HG02759 (cell line): Measurements from ENCODE around the gene TMEM62.

Experiments
- ATAC-seq: cut with Tn5 transposase; IDR thresholded peaks from one replicate; pipeline ENCODE4 v1.9.1; 2021; ENCODE audit warnings: mild to moderate bottlenecking, moderate library complexity; ENCODE audit not compliant: unreplicated experiment

TMEM62 gene

GRCh38 chr15:43133430-43134156 lies at the start of gene TMEM62:
Gene TMEM62, plus strand, starts transcription at chr15:43133586. Its CDS starts 217 bp downstream, at chr15:43133803.
- ATAC-seq, result peak; percentile 95

- ATAC-seq, result no peak
Observed at GRCh38 chr15:43085921-43086320, 47.5 kb upstream of the TMEM62 start.

- ATAC-seq, result no peak
Observed at GRCh38 chr15:43086551-43086950, 46.8 kb upstream of the TMEM62 start.

DNA sequence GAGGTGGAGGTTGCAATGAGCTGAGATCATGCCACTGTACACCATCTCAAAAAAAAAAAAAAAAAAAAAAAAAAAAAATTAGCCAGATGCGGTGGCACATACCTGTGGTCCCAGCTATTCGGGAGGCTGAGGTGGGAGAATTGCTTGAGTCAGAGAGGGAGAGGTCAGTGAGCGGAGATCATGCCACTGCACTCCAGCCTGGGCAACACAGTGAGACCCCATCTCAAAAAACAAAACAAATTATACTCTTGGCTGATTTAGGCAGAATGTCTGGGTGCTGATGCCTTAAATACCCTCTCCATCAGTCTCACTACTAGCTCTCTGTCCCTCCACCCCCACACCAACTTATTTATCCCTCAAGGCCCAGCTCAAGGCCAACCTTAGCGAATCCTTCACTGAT lies 41.5 kb upstream of the TMEM62 start:
- ATAC-seq, result no peak

DNA sequence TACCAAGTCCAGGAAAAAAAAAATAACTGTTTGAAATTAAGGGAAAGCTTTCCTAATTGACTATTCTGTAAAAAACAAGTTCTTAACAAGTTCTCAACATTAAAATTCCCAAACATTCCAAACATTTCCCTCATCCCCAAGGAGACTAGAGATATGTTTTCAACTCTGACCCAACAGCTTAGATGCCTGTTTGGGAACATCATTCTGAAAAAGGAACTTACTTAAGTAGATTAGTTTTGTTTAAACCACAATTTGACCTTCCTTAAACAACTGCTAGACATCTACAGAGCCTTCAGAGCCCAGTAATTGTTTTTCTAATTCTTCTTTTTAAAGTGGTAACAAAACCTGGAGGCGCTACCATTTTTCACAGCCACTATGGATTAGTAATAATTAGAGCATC lies 40.4 kb upstream of the TMEM62 start:
- ATAC-seq, result no peak

GRCh38 chr15:43094416-43095030 lies 38.9 kb upstream of the TMEM62 start:
- no peak for ATAC-seq

- no peak for ATAC-seq
Observed at GRCh38 chr15:43095243-43095642, 38.1 kb upstream of the TMEM62 start.

- ATAC-seq, result no peak
Observed at GRCh38 chr15:43095708-43096347, 37.6 kb upstream of the TMEM62 start.

GRCh38 chr15:43096411-43096810 lies 37.0 kb upstream of the TMEM62 start:
- no peak for ATAC-seq

DNA sequence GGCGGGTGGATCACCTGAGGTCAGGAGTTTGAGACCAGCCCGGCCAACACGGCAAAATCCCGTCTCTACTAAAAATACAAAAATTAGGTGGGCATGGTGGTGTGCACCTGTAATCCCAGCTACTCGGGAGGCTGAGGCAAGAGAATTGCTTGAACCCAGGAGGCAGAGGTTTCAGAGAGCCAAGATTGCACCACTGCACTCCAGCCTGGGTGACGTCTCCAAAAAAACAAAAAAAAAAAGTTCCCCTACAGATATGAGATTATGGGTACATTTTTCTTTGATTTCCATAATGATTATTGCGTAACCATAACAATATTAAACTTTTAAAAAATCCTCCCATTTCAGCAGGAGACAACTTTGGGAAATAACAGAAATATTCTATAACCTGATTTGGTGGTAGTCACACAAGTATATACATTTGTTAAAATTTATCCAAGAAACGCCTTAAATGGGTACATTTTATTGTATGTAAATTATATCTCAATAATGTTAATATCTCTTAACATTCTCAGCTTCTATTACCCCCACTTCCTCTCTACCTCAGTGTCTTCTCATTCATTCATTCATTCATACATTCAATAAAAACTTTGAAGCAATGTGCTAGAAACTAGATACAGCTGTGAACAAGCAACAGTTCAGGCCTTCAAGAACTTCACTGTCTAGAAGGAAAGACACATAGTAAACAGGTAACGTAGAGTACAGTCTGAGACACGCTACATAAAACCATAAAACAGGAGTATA lies 34.1 kb upstream of the TMEM62 start:
- ATAC-seq, result no peak

DNA sequence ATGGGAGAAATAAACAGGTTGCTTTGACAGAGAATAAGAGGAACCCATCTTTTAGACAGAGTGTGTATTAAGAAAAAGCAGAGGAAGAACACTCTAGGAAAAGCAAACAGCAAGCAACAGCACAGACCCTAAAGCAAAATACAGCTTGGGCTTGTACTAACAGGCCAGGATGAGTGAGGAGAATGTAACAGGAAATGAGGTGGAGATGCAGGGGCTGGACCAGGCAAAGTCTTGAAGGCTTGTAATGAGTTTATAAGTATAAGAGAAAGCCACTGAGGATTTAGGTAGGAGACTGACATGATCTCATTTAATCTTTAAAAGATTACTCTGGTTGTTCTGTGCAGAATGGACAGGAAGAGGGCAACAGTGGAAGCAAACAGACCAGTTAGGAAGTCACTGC lies 32.4 kb upstream of the TMEM62 start:
- ATAC-seq, result no peak

GRCh38 chr15:43102187-43102586 lies 31.2 kb upstream of the TMEM62 start:
- ATAC-seq, result no peak

GRCh38 chr15:43103907-43104306 lies 29.5 kb upstream of the TMEM62 start:
- no peak for ATAC-seq

GRCh38 chr15:43104426-43104825 lies 29.0 kb upstream of the TMEM62 start:
- ATAC-seq, result no peak

- peak; percentile 9 for ATAC-seq
Observed at GRCh38 chr15:43105077-43105736, 28.2 kb upstream of the TMEM62 start.

- peak; percentile 92 for ATAC-seq
Observed at GRCh38 chr15:43105778-43106485, 27.5 kb upstream of the TMEM62 start, which contains the start of gene UBR1. Gene UBR1, minus strand, starts transcription at chr15:43106038. Its CDS starts 16 bp downstream, at chr15:43106022.

- ATAC-seq, result no peak
Observed at GRCh38 chr15:43106486-43106829, 26.9 kb upstream of the TMEM62 start.

GRCh38 chr15:43107751-43108150 lies 25.6 kb upstream of the TMEM62 start:
- ATAC-seq, result no peak

DNA sequence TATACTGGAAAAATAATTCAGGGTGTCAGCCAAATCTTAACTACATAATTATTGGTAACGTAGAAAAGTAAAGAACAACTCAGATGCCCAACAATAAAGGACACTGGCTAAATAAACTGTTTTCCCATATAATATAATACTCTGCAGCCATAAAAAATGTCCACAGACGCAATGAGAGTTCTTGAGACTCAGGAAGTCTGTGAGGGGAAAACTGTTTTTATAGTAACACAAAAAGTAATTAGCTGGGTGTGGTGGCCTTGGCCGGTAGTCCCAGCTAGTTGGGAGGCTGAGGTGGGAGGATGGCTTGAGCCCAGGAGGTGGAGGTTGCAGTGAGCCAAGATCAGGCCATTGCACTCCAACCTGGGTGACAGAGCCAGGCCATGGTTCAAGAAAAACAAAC lies 22.0 kb upstream of the TMEM62 start:
- ATAC-seq, result no peak

- peak; percentile 43 for ATAC-seq
Observed at GRCh38 chr15:43118286-43118685, 15.1 kb upstream of the TMEM62 start.
